Putamen (tissue), 1 donor: Measurements from ENCODE around the gene ZSWIM3.
"Not testable (repeated sequence)": the region's sequence is repeated elsewhere in the genome, so short reads cannot be mapped to it uniquely, and the experiment has no call there.

Source experiments
- DNase-seq: peaks from one replicate; pipeline ENCODE4 v3.0.0-alpha.2; 2016; ENCODE audit warnings: low spot score

ZSWIM3 gene

DNA sequence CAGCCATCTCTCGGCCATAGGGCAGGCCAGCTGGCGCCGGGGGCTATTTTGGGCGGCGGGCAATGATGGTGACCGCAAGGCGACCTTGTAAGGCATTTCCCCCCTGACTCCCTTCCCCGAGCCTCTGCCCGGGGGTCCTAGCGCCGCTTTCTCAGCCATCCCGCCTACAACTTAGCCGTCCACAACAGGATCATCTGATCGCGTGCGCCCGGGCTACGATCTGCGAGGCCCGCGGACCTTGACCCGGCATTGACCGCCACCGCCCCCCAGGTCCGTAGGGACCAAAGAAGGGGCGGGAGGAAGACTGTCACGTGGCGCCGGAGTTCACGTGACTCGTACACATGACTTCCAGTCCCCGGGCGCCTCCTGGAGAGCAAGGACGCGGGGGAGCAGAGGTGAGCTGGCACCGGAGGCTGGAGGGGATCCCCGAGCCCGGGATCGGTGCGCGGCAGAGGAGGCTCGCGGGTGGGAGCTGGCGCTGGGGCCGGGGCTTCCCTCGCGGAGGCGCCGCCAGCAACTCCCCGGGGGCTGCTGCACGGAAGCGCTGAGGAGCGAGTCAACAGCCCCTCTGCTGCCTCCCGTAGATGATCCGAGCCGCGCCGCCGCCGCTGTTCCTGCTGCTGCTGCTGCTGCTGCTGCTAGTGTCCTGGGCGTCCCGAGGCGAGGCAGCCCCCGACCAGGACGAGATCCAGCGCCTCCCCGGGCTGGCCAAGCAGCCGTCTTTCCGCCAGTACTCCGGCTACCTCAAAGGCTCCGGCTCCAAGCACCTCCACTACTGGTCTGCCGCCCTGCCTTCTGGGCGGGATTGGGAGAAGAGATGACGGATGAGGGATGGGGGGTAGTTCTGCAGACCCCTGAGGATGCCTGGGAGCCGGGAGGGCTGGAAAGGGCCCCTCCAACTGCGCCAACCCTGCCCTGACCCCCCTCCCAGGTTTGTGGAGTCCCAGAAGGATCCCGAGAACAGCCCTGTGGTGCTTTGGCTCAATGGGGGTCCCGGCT, 33.9 kb downstream of the ZSWIM3 start, which contains the start of the genes CTSA and NEURL2:
Gene CTSA, plus strand, starts transcription at position 351 of the 999 bp plus-strand sequence. Its CDS starts 234 bp downstream, at position 585.
Gene NEURL2, minus strand, starts transcription at position 224 of the 999 bp plus-strand sequence. Its CDS starts 217 bp downstream, at position 7.
- peak; percentile 90 for DNase-seq

DNA sequence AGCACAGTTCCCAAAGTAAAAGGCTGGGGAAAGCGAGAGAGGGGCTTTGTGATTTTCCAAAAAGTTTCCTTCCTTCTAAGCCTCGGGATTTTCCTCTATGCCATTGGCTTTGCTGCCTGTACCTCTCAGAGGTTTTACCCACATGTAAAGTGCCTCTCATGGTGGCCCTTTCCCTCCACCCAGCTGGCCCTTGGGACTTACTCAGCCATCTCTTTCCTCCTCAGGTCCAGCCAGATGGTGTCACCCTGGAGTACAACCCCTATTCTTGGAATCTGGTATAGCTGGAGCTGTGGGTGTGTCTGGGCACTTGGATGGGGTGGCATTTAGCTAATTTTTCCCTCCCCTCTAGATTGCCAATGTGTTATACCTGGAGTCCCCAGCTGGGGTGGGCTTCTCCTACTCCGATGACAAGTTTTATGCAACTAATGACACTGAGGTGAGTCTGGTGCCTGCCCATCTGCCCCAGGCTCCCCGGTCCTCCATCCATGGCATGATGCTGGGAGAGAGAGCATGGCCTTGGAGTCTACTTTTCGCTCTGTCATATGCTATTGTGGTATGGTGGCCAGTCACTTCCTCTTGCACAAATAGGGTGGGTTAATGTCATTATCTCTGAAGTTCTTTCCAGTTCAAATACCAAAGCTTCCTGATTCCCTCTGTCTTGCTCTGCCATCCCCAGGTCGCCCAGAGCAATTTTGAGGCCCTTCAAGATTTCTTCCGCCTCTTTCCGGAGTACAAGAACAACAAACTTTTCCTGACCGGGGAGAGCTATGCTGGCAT, 34.8 kb downstream of the ZSWIM3 start:
- DNase-seq, result no peak

DNA sequence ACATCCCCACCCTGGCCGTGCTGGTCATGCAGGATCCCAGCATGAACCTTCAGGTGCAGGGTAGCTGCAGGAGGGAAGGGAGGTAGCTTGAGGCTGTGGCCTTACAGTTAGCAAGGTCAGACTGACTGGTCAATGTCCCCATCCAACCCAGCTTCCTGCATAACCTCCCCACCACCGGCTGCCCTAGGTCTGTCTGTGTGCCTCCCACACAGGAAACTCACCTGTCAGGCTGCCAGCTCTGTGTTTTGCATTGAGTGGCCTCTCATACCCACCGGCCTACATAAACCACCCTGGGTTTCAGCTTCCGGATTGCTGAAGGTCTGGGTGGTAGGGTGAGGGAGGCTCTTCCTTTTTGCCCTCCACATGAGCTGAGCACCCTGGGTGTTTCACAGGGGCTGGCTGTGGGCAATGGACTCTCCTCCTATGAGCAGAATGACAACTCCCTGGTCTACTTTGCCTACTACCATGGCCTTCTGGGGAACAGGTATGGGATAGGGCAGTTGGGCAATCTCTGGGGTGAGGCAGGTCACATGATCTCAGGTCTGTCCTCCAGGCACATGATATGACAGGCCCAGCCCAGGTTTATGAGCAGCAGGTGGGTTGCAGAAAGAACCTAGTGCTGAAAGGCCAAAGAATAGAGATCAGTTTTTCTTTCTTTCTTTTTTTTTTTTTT, 35.5 kb downstream of the ZSWIM3 start:
- no peak for DNase-seq

DNA sequence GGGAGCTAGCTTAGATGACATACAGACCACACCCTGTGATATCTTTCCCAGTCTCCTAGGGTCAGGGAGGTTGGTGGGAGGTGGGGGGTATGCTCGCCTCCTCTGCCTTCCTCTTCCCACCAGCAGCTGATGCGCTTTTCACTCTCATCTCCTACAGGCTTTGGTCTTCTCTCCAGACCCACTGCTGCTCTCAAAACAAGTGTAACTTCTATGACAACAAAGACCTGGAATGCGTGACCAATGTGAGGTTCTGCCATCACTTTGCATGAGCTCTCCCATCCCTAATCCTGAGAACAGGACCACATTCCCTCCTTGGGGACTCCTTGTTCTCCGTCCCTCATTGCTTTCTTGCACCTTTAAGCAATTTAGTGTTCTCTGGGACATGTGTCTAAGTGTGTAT, 36.4 kb downstream of the ZSWIM3 start:
- DNase-seq, result no peak

DNA sequence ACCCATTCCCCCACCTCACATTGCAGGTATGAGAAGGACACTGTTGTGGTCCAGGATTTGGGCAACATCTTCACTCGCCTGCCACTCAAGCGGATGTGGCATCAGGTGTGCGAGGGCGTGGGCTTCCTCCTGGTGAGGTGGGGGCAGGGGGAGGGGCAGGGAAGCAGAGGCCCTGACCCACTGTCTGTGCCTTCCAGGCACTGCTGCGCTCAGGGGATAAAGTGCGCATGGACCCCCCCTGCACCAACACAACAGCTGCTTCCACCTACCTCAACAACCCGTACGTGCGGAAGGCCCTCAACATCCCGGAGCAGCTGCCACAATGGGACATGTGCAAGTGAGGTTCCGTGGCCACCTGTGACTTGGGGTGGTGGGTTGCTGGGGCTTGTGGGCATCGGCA, 37.4 kb downstream of the ZSWIM3 start:
- no peak for DNase-seq

DNA sequence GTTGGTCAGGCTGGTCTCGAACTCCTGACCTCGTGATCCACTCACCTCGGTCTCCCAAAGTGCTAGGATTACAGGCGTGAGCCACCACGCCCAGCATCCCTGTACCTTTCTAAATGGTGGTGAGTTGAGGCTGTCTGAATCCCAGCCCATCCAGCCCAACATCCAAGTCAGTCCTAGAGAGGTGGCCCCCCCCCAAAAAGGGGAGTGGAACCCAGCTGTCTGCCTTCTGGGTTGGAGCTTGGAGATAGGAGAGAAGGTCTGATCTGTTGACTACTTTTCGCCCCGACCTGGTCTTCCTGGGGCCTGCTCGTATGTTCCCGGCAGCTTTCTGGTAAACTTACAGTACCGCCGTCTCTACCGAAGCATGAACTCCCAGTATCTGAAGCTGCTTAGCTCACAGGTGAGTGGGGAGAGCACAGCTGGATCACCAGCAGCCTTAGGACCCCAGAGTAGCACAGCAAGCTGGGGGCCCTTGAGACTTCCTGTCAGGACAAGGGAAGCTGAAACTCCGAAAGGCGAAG, 39.3 kb downstream of the ZSWIM3 start:
- no peak for DNase-seq

DNA sequence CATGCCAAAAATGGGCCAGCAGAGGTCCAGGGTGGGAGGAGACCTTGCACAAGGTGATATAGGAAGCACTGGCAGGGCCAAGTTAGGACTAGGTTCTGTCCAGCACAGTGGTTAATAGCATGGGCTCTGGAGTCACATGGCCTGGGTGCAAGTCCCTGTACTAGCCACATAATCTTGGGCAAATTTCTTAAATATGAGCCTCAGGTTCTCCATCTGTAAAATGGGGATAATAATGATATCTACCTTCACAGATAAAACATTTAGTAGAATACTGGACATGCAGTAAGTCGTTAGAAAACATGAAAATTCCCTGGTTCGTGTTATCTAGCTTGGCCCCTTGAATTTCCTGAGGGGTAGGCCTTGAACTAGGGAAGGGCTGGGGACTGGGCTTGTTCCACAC, 39.9 kb downstream of the ZSWIM3 start:
- no peak for DNase-seq

DNA sequence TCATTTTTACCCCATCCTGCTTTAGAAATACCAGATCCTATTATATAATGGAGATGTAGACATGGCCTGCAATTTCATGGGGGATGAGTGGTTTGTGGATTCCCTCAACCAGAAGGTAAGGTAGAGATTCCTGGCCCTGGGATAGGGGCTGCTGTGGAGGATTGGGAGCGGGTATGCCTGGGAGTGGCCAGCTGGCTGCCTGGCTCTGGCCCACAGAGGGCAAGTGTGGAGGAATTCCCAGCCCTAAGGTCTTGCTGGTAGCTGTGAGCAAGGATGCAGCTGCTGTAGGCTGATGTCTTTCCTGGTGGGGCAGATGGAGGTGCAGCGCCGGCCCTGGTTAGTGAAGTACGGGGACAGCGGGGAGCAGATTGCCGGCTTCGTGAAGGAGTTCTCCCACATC, 40.3 kb downstream of the ZSWIM3 start:
- no peak for DNase-seq

DNA sequence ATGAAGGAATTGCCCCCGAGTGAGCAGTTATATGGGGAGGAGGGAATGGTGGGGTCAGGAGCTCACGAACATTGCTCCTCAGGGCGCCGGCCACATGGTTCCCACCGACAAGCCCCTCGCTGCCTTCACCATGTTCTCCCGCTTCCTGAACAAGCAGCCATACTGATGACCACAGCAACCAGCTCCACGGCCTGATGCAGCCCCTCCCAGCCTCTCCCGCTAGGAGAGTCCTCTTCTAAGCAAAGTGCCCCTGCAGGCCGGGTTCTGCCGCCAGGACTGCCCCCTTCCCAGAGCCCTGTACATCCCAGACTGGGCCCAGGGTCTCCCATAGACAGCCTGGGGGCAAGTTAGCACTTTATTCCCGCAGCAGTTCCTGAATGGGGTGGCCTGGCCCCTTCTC, 40.9 kb downstream of the ZSWIM3 start:
- no peak for DNase-seq

DNA sequence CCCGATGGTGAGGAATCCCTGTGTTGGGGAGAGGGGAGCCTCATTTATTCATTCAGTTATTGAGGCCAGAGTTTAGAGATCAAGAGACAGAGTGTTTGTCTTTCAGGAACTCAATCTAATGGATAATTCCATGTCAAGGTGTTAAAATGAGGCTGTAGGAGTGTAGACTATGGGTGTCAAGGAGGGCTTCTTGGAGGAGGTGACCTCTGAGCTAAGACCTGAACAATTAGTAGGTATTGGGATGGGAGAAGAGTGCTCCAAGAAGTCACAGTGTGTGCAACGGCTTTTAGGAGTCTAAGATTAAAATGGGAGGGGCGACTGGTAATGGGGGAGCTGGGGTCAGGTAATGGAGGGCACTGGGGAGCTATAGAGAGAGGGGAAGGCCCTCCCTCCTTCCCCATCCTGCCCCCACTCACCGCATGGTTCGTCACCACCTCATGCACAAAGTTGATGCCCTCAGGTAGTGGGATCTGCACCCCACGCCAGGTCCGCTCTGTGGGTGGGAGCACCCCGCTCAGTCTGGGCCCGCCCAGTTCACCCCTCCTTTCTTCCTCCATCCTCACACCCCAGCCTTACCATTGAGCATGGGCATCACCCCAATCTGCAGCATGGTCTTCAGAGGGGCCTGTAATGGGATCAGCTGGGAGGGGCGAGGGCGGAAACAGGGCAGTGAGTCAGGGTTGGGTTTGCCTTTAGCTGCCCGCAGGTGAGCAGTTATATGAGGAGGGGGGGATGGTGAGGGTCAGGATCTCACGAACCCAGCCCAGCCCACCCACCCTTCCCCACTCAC, 41.8 kb downstream of the ZSWIM3 start:
- DNase-seq, result no peak

DNA sequence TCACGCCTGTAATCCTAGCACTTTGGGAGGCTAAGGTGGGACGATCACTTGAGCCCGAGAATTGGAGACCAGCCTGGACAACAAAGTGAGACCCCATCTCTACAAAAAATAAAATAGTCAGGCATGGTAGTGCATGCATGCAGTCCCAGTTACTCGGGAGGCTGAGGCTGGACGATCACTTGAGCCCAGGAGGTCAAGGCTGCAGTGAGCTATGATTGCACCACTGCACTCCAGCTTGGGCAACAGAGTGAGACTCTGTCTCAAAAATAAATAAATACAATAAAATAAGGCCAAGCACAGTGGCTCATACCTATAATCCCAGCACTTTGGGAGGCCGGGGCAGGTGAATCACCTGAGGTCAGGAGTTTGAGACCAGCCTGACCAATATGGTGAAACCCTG, 43.9 kb downstream of the ZSWIM3 start:
- not testable (repeated sequence) for DNase-seq

DNA sequence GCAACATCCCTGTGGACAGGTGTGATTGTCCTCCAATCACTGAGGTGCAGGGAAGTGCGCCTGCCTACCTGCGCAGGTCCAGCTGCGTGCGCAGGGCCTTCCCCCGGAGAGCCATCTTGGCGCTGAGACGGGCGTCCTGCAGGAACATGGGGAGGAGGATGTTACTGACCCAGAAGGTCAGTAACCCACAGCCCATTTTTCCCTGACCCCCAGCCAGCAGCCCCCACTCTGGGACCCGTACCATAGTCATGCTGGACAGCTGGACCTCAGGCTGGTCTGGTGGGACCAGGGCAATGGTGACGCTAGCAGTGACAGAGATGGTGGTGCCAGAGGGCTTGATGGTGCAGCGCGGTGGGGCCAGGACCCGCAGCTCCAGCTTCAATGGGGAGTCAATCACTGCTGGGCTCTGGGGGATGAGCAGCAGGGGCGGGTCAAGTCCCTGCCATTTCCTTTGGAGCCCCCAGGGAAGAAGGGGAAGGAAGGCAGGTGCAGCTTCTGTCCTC, 44.8 kb downstream of the ZSWIM3 start:
- no peak for DNase-seq

DNA sequence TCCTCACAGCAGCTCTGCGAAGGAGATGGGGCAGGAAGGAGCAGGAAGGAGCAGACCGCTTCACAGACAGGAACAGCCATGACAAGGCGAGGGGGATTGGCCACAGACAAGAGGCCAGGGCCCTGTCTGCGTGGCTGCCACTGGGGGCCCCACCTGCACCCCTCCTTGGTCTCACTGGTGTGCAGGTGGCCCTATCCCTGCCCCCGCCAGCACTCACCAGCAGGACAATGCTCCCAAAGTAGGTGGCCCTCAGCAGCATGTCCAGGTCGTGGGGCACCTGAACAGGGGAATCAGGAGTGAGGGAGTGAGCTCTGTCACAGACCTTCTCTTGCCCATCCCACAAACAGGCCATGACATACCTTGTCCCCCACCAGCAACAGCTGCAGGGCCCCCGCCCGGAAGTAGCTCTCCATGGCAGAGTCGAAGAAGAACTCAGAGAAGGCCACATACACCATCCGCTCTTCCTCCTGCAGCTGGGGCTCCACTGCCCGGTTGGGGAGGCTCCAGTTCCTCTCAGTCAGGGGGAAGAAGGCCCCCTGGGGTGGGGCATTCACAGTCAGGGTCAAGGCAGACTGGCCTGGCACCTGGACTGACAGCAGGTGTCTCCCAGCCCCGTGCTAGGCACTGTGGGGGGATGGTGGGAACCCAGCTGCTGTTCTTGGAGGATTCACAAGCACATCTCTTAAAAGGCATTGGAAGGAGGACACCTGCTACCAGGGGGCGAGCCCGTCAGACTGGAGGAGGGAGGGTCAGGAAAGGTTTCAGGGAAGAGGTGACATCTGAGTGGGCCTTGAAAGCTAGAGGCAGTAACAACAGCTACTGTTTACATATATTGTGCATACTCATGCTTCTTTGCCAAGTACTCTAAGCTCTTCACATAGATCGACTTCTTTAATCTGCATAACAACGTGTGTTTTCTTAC, 47.4 kb downstream of the ZSWIM3 start:
- DNase-seq, result no peak

DNA sequence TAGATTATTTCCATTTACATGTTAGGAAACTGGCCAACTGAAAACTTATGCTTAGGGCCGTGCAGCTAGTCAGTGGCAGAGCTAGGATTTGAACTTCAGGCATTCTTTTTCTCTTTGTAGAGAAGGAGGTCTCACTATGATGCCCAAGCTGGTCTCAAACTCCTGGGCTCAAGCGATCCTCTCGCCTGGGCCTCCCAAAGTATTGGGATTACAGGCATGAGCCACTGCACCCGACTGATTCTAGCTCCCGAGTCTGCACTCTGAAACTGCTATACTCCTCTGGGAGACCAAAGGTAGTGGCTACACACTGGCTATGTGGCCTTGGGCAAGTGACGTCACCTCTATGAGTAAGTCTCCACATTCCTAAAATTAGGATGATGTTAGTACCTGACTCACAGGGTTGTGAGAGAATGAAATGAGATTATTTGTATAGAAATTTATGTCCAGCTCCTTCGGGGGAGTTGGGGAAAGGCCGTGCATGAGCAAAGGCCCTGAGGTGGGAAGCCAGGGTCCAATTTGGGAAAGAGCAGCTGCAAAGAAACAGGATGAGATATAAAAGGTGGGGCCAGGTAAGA, 48.2 kb downstream of the ZSWIM3 start:
- no peak for DNase-seq

DNA sequence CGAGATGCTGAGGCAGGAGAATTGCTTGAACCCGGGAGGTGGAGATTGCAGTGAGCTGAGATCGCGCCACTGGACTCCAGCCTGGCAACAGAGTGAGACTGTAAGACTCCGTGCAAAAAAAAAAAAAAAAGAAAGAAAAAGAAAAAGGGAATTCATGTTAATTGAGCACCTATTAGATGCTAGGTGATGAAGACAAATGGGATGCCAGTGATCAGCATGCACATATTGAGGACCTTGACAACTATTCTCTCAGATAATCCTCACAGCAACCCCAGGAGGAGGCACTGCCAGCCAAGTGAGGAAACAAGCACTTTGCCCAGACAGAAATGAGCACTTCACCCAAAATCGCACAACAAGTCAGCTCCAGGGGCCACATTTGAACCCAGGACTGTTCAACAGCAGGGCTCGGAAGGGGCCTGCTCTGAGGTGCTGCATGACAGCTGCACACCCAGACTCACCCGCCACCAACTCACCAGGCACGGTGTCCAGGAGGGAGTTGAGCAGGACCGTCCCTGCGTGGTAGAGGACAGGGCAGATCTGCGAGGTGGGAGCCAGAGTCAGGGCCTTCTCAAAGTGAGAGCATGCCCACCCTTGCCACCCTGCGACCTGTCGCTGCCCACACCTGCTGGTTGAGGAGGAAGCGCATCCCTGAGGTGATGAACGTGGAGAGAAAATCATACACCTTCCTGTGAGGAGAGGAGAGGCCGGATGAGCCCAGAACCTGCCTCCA, 50.0 kb downstream of the ZSWIM3 start:
- no peak for DNase-seq

DNA sequence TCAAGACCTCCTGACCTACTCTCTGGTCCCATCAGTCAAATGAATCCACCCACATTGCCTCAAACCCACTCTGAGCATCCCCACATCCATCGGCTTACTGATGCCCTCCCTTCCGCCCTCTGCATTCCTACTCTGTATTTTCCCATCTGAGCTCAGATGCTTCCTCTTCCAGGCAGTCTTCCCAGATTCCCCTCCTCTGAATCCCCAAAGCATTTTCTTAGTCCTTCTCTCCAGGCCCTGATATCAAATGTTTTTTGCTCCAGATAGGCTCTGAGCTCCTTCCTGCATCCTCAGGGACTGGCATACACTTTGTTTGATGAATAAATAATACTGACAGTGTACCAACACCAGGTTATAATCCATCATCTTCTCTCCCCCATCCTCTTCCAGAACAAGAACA, 50.7 kb downstream of the ZSWIM3 start:
- no peak for DNase-seq

DNA sequence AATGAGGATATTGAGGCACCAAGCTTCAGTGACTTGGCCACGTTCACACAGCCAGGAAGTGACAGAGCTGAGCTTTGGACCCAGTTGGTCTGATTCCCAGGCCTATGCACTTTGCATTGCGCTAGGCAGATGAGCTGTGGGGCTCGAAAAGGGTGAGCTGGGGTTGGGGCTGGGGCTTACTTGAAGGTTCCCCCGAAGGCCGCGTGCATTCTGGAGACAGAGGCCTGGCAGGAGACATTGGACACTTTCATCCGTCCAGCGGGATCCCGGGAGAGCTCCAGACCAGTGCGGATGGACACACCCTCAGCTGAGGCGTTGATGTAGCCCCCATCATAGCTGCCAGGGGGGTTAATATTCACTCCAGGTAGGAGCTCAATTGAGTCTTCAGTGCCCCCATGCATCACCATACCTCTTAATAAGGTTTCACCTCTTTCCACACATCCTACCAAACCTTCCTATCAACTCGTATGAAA, 52.0 kb downstream of the ZSWIM3 start:
- DNase-seq, result no peak

DNA sequence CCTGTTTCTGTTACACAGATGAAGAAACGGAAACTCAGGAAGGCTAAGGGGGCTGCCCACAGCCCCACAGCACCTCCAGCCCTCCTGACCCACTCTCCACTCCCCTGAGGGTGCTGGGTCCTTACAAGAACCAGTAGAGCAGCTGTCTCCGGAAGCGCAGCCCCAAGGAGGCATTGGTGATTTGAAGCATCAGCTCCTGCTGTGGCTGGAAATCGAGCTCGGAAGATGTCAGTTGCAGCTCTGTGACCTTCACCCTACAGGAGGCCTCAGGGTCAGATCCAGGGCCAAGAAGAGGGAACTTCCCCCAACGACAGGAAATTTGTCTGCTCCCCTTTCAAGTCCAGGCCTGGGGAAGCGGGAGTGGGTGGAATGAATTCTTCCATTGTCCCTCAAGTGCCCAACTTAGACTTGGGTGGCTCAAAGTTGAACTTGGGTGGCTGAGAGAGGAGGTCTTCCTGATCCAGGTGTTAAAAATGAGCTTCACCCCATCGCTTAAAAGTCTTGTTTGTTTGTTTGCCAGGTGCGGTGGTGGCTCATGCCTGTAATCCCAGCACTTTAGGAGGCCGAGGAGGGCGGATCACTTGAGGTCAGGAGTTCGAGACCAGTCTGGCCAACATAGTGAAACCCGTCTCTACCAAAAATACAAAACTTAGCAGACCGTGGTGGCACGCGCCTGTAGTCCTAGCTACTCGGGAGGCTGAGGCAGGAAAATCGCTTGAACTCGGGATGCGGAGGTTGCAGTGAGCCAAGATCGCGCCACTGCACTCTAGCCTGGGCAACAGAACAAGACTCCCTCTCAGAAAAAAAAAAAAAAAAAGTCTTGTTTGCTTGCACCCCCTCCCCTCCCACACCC, 52.6 kb downstream of the ZSWIM3 start:
- no peak for DNase-seq
